ENCODE results near the gene FGF2.
"Not testable (repeated sequence)": the region's sequence is repeated elsewhere in the genome, so short reads cannot be mapped to it uniquely, and the experiment has no call there.

Gene FGF2

DNA sequence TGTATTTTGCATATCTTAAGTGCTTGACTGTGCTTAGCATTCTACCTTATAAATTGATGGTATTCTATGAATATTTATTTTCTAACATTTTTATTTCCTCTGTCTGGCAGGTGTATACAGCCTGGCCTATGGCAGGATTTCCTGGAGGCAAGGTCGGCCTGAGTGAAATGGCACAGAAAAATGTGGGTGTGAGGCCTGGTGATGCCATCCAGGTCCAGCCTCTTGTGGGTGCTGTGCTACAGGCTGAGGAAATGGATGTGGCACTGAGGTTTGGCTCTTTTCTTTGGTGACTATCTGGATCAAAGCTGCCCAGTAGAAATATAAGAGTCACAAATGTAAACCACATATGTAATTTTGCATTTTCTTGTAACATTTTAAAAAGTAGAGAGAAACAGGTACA, 102.3 kb downstream of the FGF2 start (continued):
- TF ChIP-seq, protein P1, sequence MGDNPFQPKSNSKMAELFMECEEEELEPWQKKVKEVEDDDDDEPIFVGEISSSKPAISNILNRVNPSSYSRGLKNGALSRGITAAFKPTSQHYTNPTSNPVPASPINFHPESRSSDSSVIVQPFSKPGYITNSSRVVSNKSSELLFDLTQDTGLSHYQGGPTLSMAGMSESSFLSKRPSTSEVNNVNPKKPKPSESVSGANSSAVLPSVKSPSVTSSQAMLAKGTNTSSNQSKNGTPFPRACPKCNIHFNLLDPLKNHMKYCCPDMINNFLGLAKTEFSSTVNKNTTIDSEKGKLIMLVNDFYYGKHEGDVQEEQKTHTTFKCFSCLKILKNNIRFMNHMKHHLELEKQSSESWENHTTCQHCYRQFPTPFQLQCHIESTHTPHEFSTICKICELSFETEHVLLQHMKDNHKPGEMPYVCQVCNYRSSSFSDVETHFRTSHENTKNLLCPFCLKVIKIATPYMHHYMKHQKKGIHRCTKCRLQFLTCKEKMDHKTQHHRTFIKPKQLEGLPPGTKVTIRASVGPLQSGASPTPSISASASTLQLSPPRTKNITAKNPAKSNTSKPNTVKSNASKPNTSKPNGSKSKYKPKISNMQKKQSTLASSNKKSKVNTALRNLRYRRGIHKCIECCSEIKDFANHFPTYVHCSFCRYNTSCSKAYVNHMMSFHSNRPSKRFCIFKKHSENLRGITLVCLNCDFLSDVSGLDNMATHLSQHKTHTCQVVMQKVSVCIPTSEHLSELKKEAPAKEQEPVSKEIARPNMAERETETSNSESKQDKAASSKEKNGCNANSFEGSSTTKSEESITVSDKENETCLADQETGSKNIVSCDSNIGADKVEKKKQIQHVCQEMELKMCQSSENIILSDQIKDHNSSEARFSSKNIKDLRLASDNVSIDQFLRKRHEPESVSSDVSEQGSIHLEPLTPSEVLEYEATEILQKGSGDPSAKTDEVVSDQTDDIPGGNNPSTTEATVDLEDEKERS (tag by site-specific recombination; IDR thresholded peaks at IDR 0.05): no peak
- TF ChIP-seq ZNF664 (tag by site-specific recombination; IDR thresholded peaks at IDR 0.05): no peak
- no peak for TF ChIP-seq ZNF202 (tag by site-specific recombination; IDR thresholded peaks at IDR 0.05; ENCODE audit: borderline replicate concordance)

DNA sequence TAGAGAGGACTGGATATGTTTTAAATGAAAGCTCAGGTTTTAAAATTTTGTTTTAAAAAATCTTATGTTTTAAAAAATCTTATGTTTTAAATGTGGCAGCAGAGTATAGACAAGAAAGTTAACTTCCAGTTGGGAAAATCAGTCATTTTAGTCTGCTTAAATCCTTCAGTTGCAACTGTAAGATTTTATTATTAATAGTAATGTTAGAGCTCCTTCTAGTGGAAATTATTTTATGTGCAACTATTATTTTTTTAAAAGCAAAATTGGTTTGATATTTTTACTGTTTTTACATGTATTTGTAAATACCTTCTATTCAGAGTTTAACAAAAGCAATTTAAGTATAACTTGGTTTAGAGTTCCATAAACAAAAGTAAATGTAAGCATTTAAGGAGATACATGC, 104.2 kb downstream of the FGF2 start:
- ChIA-PET POLR2A (no interaction called here), CTCF (interaction anchor here (0.6 to 1.5 kb wide), 8 partner anchors 12 to 352 kb away, joined by 3 to 11 read pairs (median 4); no protein-coding TSS in a partner anchor)
- Histone ChIP-seq H3K4me3 (ENCODE audit: low read depth, low read length) (no peak overlapping the region), H3K27ac (ENCODE audit: extremely low read depth, low read depth, low read length) (no peak overlapping the region), H3K4me1 (ENCODE audit: control insufficient read depth, insufficient read depth, low read length) (no peaks in the 10 kb centered on the region), H3K9me3 (ENCODE audit: control insufficient read depth, insufficient read depth, low read depth, low read length) (no peaks in the 10 kb centered on the region), H3K36me3 (ENCODE audit: control insufficient read depth in 2 of 2, insufficient read depth in 1 of 2, low read length in 2 of 2) (peaks cover 0 to 56% of the 10 kb centered on the region in 2 experiments; a peak in 2 of 3 replicates)
- TF ChIP-seq ZNF654 (tag by site-specific recombination; IDR thresholded peaks at IDR 0.05; ENCODE audit: low read depth): peak; percentile 43
- TF ChIP-seq, protein P2, sequence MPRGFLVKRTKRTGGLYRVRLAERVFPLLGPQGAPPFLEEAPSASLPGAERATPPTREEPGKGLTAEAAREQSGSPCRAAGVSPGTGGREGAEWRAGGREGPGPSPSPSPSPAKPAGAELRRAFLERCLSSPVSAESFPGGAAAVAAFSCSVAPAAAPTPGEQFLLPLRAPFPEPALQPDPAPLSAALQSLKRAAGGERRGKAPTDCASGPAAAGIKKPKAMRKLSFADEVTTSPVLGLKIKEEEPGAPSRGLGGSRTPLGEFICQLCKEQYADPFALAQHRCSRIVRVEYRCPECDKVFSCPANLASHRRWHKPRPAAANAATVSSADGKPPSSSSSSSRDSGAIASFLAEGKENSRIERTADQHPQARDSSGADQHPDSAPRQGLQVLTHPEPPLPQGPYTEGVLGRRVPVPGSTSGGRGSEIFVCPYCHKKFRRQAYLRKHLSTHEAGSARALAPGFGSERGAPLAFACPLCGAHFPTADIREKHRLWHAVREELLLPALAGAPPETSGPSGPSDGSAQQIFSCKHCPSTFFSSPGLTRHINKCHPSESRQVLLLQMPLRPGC (tag by site-specific recombination; IDR thresholded peaks at IDR 0.05): no peak

DNA sequence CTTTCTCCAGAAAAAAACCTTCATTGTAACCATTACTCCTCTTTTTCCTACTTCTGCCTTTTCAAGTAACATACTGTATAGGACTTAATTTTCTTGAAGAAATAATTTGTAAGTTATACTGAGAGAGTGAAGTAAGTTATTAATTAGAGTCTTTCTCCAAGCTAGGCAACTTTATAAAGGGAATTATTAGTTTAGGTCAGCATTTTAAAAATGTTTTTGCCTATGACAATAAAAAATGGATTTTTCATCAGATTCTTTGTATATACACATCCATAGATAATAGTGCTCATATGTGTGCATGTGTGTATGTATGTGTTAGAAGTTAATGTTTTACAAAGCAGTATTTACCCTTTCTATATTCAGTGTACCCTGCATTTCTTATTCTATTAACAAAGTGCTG, 106.1 kb downstream of the FGF2 start:
- no peak overlapping the region for H3K27ac ChIP-seq (ENCODE audit: extremely low read depth, low read depth, low read length)
- TF ChIP-seq ZNF621 (tag by site-specific recombination; IDR thresholded peaks at IDR 0.05) (no peak), TCF7L2 (IDR thresholded peaks at IDR 0.05; ENCODE audit: borderline replicate concordance, low read depth, low read length) (no peak), ZNF777 (tag by site-specific recombination; IDR thresholded peaks at IDR 0.05; ENCODE audit: borderline replicate concordance) (no peak), ZNF701 (tag by site-specific recombination; IDR thresholded peaks at IDR 0.05) (no peak), ZNF433 (tag by site-specific recombination; IDR thresholded peaks at IDR 0.05; ENCODE audit: low read depth) (no peak), ZNF791 (tag by site-specific recombination; IDR thresholded peaks at IDR 0.05) (no peak), ZNF629 (tag by site-specific recombination; IDR thresholded peaks at IDR 0.05) (no peak), ZNF223 (tag by site-specific recombination; IDR thresholded peaks at IDR 0.05) (no peak), ZNF677 (tag by site-specific recombination; IDR thresholded peaks at IDR 0.05) (no peak), ZNF514 (tag by site-specific recombination; IDR thresholded peaks at IDR 0.05) (no peak), ZSCAN16 (tag by site-specific recombination; IDR thresholded peaks at IDR 0.05) (no peak), ZBTB7A (tag by site-specific recombination; IDR thresholded peaks at IDR 0.05; ENCODE audit: low read depth) (no peak)
- TF ChIP-seq, protein P3, sequence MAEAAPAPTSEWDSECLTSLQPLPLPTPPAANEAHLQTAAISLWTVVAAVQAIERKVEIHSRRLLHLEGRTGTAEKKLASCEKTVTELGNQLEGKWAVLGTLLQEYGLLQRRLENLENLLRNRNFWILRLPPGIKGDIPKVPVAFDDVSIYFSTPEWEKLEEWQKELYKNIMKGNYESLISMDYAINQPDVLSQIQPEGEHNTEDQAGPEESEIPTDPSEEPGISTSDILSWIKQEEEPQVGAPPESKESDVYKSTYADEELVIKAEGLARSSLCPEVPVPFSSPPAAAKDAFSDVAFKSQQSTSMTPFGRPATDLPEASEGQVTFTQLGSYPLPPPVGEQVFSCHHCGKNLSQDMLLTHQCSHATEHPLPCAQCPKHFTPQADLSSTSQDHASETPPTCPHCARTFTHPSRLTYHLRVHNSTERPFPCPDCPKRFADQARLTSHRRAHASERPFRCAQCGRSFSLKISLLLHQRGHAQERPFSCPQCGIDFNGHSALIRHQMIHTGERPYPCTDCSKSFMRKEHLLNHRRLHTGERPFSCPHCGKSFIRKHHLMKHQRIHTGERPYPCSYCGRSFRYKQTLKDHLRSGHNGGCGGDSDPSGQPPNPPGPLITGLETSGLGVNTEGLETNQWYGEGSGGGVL (tag by site-specific recombination; IDR thresholded peaks at IDR 0.05): no peak
- TF ChIP-seq, protein P4, sequence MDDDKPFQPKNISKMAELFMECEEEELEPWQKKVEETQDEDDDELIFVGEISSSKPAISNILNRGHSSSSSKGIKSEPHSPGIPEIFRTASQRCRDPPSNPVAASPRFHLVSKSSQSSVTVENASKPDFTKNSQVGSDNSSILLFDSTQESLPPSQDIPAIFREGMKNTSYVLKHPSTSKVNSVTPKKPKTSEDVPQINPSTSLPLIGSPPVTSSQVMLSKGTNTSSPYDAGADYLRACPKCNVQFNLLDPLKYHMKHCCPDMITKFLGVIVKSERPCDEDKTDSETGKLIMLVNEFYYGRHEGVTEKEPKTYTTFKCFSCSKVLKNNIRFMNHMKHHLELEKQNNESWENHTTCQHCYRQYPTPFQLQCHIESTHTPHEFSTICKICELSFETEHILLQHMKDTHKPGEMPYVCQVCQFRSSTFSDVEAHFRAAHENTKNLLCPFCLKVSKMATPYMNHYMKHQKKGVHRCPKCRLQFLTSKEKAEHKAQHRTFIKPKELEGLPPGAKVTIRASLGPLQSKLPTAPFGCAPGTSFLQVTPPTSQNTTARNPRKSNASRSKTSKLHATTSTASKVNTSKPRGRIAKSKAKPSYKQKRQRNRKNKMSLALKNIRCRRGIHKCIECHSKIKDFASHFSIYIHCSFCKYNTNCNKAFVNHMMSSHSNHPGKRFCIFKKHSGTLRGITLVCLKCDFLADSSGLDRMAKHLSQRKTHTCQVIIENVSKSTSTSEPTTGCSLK (tag by site-specific recombination; IDR thresholded peaks at IDR 0.05): no peak
- no peaks in the 10 kb centered on the region for H3K4me1 ChIP-seq (ENCODE audit: control insufficient read depth, insufficient read depth, low read length)
- peaks cover 0 to 71% of the 10 kb centered on the region in 2 experiments; a peak in 2 of 3 replicates for H3K36me3 ChIP-seq (ENCODE audit: control insufficient read depth in 2 of 2, insufficient read depth in 1 of 2, low read length in 2 of 2)
- H3K4me3 ChIP-seq (ENCODE audit: low read depth, low read length): no peak overlapping the region
- ChIA-PET CTCF (interaction anchor here (0.5 to 0.7 kb wide), 2 partner anchors 26 to 173 kb away, joined by 3 to 4 read pairs; no protein-coding TSS in a partner anchor), POLR2A (no interaction called here)
- no peaks in the 10 kb centered on the region for H3K9me3 ChIP-seq (ENCODE audit: control insufficient read depth, insufficient read depth, low read depth, low read length)

DNA sequence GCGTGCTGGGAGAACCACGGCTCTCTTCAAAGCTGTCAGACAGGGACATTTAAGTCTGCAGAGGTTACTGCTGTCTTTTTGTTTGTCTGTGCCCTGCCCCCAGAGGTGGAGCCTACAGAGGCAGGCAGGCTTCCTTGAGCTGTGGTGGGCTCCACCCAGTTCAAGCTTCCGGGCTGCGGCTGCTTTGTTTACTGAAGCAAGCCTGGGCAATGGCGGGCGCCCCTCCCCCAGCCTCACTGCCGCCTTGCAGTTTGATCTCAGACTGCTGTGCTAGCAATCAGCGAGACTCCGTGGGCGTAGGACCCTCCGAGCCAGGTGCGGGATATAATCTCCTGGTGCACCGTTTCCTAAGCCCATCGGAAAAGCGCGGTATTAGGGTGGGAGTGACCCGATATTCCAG, 118.5 kb downstream of the FGF2 start:
- H3K4me3 ChIP-seq (ENCODE audit: low read depth, low read length); CTCF ChIA-PET: not testable (repeated sequence)

More for the DNA sequence above, 118.5 kb downstream of the FGF2 start:
- H3K4me1 ChIP-seq (ENCODE audit: control insufficient read depth, insufficient read depth, low read length); POLR2A ChIA-PET; H3K27ac ChIP-seq (ENCODE audit: extremely low read depth, low read depth, low read length); H3K9me3 ChIP-seq (ENCODE audit: control insufficient read depth, insufficient read depth, low read depth, low read length): not testable (repeated sequence)
- H3K36me3 ChIP-seq (ENCODE audit: control insufficient read depth in 2 of 2, insufficient read depth in 1 of 2, low read length in 2 of 2): peaks cover 0 to 35% of the 10 kb centered on the region in 2 experiments; a peak in 1 of 3 replicates

All from HEK293 (cell line).